Measurements from ENCODE around the gene DUSP1. TPM values are rescaled to one million over a fixed set of nuclear protein-coding genes. Genes with fewer than 3 reads are reported as not detected.

DUSP1 gene
- polyA plus RNA-seq, 1 donor (not counting 4 experiments of a cell fraction or from before 2014, with no cell fraction given), result 174 TPM

GRCh38 chr5:172723508-172723907 is 47.5 kb downstream of the DUSP1 start:
- TF ChIP-seq CTCF (optimal IDR thresholded peaks at IDR 0.05 in 1 of 3, IDR thresholded peaks at IDR 0.05 in 1 of 3, conservative IDR thresholded peaks at IDR 0.05 in 1 of 3; ENCODE audit: extremely low read depth in 1 of 3, insufficient read depth in 2 of 3, low read length in 3 of 3) (no peak), EZH2 (IDR thresholded peaks at IDR 0.05; ENCODE audit: low read length) (no peak)
- Histone ChIP-seq H2AFZ (ENCODE audit: control insufficient read depth, low read length) (no peak overlapping the region), H3K4me3 (ENCODE audit: control insufficient read depth in 2 of 3, extremely low read depth in 1 of 3, insufficient read depth in 2 of 3, low read depth in 1 of 3, low read length in 3 of 3) (no peak overlapping the region), H3K9me3 (ENCODE audit: control insufficient read depth, low read depth, low read length) (no peaks in the 10 kb centered on the region), H3K79me2 (ENCODE audit: control insufficient read depth, insufficient read depth, low read length) (no peaks in the 10 kb centered on the region), H3K9me1 (ENCODE audit: control insufficient read depth, extremely low read depth, insufficient read depth, low read length) (no peaks in the 10 kb centered on the region), H3K4me2 (ENCODE audit: control insufficient read depth, extremely low read depth, insufficient read depth, low read depth, low read length) (no peak overlapping the region), H4K20me1 (ENCODE audit: control insufficient read depth, extremely low read depth, insufficient read depth, low read length) (no peaks in the 10 kb centered on the region), H3K27me3 (ENCODE audit: control insufficient read depth, extremely low read depth, insufficient read depth, low read length) (peaks cover 21% of the 10 kb centered on the region), H3K9ac (ENCODE audit: control insufficient read depth, extremely low read depth, insufficient read depth, low read length) (no peak overlapping the region), H3K27ac (ENCODE audit: control insufficient read depth, insufficient read depth, low read length) (no peak overlapping the region), H3K4me1 (ENCODE audit: control insufficient read depth, extremely low read depth, insufficient read depth, low read length) (no peaks in the 10 kb centered on the region), H3K36me3 (ENCODE audit: control insufficient read depth in 2 of 2, extremely low read depth in 1 of 2, insufficient read depth in 2 of 2, low read length in 2 of 2) (no peaks in the 10 kb centered on the region)
- dilution Hi-C loops (cut with MboI; ENCODE audit: extremely low pct_ligation_motif_present, low sequenced_read_pairs), result no loop called here
- DNase-seq (ENCODE audit: low read depth, low spot score), result no peak
- FAIRE-seq, result no peak

GRCh38 chr5:172722327-172722815 is 48.6 kb downstream of the DUSP1 start:
- peaks cover 21% of the 10 kb centered on the region for H3K27me3 ChIP-seq (ENCODE audit: control insufficient read depth, extremely low read depth, insufficient read depth, low read length)
- H3K36me3 ChIP-seq (ENCODE audit: control insufficient read depth in 2 of 2, extremely low read depth in 1 of 2, insufficient read depth in 2 of 2, low read length in 2 of 2), result no peaks in the 10 kb centered on the region
- no peaks in the 10 kb centered on the region for H3K4me1 ChIP-seq (ENCODE audit: control insufficient read depth, extremely low read depth, insufficient read depth, low read length)
- FAIRE-seq, result no peak
- H3K27ac ChIP-seq (ENCODE audit: control insufficient read depth, insufficient read depth, low read length), result no peak overlapping the region
- H3K4me2 ChIP-seq (ENCODE audit: control insufficient read depth, extremely low read depth, insufficient read depth, low read depth, low read length), result no peak overlapping the region
- dilution Hi-C loops (cut with MboI; ENCODE audit: extremely low pct_ligation_motif_present, low sequenced_read_pairs), result no loop called here
- no peak overlapping the region for H3K4me3 ChIP-seq (ENCODE audit: control insufficient read depth in 2 of 3, extremely low read depth in 1 of 3, insufficient read depth in 2 of 3, low read depth in 1 of 3, low read length in 3 of 3)
- H3K9ac ChIP-seq (ENCODE audit: control insufficient read depth, extremely low read depth, insufficient read depth, low read length), result no peak overlapping the region
- no peak for TF ChIP-seq CTCF (optimal IDR thresholded peaks at IDR 0.05 in 1 of 3, IDR thresholded peaks at IDR 0.05 in 1 of 3, conservative IDR thresholded peaks at IDR 0.05 in 1 of 3; ENCODE audit: extremely low read depth in 1 of 3, insufficient read depth in 2 of 3, low read length in 3 of 3)
- no peak for TF ChIP-seq EZH2 (IDR thresholded peaks at IDR 0.05; ENCODE audit: low read length)
- no peaks in the 10 kb centered on the region for H3K79me2 ChIP-seq (ENCODE audit: control insufficient read depth, insufficient read depth, low read length)
- H3K9me1 ChIP-seq (ENCODE audit: control insufficient read depth, extremely low read depth, insufficient read depth, low read length), result no peaks in the 10 kb centered on the region
- no peaks in the 10 kb centered on the region for H4K20me1 ChIP-seq (ENCODE audit: control insufficient read depth, extremely low read depth, insufficient read depth, low read length)
- no peak overlapping the region for H2AFZ ChIP-seq (ENCODE audit: control insufficient read depth, low read length)
- no peak for DNase-seq (ENCODE audit: low read depth, low spot score)
- no peaks in the 10 kb centered on the region for H3K9me3 ChIP-seq (ENCODE audit: control insufficient read depth, low read depth, low read length)
